ENCODE data around the gene TNS3.

The TNS3 gene

DNA sequence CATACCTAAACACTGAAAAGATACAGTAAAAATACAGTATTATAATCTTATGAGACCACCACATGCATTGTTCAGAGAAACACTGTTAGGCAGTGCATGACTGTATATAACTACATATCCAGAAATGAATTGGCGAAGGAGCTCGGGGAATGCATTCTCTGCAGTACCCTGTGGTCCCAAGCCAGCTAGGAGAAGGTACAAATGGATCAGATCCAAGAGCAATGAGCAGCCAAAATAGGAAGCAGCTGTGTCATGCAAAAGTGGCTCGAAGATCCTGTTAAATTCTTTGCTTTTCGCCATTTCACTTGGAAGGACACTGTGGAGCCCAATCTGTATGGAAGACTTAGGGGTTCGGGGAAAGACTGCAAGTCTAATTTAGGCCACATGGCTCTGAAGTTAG, 334.8 kb downstream of the TNS3 start:
- Histone ChIP-seq H3K9ac (ENCODE audit: insufficient read length) (no peak overlapping the region), H3K9me3 (ENCODE audit: low read depth, low read length) (no peaks in the 10 kb centered on the region), H3K4me3 (no peak overlapping the region), H3K36me3 (ENCODE audit: insufficient read depth, low read length) (no peaks in the 10 kb centered on the region), H3K27ac (no peak overlapping the region)
- no peak for TF ChIP-seq FOXP2 (optimal IDR thresholded peaks at IDR 0.05; ENCODE audit: control extremely low read depth, extremely low read length, insufficient read depth)
- no peak for TF ChIP-seq EZH2 (IDR thresholded peaks at IDR 0.05)
- TF ChIP-seq POLR2AphosphoS5 (IDR thresholded peaks at IDR 0.05; ENCODE audit: borderline replicate concordance, low read depth, low read length) = no peak
- no peak for DNase-seq (ENCODE audit: low read depth, low spot score)

DNA sequence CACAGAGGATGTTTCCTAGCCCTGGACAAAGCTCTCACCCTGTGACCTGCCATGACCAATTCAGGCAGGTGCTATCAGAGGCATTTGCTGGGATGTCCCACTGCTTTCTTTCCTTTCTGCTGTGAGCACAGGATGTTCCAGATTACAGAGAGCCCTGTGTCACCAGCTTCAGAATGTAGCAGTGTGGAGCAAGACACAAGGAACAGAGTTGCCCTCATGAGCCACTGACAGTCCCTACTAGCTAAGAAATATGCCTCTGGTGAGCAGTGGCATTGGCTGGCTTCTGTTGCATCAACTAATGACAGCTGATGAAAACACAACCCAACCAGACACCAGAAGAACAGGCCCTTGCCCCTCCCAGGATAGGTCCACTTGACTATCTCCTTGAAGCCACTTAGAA, 337.2 kb downstream of the TNS3 start:
- Histone ChIP-seq H3K9ac (ENCODE audit: insufficient read length) (no peak overlapping the region), H3K4me3 (no peak overlapping the region), H3K27ac (no peak overlapping the region), H3K9me3 (ENCODE audit: low read depth, low read length) (no peaks in the 10 kb centered on the region), H3K36me3 (ENCODE audit: insufficient read depth, low read length) (no peaks in the 10 kb centered on the region)
- TF ChIP-seq FOXP2 (optimal IDR thresholded peaks at IDR 0.05; ENCODE audit: control extremely low read depth, extremely low read length, insufficient read depth) = no peak
- TF ChIP-seq POLR2AphosphoS5 (IDR thresholded peaks at IDR 0.05; ENCODE audit: borderline replicate concordance, low read depth, low read length) = no peak
- TF ChIP-seq EZH2 (IDR thresholded peaks at IDR 0.05) = no peak
- DNase-seq (ENCODE audit: low read depth, low spot score) = no peak

DNA sequence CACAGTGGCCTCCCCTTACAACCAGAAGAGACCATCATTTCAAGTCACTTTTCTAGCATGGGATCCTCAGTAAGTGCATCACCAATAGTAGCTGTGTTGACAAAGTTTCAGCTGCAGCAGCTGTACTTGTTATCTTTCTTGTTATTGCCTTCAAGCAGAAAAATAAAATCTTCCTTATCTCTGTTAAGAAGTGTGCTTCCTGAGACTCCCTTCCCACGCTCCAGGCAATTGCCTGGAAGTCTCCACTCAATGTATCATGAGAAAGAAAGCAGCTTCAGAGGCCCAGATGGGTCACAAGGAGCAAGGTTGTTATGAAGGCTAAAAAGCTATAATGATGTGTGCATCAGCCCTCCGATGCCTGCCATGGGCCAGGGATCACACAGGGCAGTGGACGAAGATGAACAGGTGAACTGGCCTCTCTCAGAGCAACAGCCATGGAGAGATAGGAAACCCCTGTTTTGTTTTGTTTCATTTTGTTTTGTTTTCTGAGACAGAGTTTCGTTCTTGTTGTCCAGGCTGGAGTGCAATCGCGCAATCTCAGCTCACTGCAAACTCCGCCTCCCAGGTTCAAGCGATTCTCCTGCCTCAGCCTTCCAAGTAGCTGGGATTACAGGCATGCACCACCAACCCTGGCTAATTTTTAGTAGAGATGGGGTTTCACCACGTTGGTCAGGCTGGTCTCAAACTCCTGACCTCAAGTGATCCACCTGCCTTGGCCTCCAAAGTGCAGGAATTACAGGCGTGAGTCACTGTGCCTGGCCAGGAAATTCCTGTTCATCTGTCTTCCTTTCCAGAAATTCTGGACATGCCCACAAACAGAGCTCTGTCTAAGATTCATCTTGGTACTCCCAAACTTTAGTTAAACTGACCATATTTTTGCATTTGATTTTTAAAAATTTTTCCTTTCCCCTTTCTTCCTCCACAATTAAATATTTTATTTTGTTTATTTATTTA, 340.5 kb downstream of the TNS3 start:
- TF ChIP-seq POLR2AphosphoS5 (IDR thresholded peaks at IDR 0.05; ENCODE audit: borderline replicate concordance, low read depth, low read length) (no peak), FOXP2 (optimal IDR thresholded peaks at IDR 0.05; ENCODE audit: control extremely low read depth, extremely low read length, insufficient read depth) (no peak), EZH2 (IDR thresholded peaks at IDR 0.05) (no peak)
- H3K9ac ChIP-seq (ENCODE audit: insufficient read length) = no peak overlapping the region
- H3K36me3 ChIP-seq (ENCODE audit: insufficient read depth, low read length) = no peaks in the 10 kb centered on the region
- H3K27ac ChIP-seq = no peak overlapping the region
- DNase-seq (ENCODE audit: low read depth, low spot score) = no peak
- no peak overlapping the region for H3K4me3 ChIP-seq
- H3K9me3 ChIP-seq (ENCODE audit: low read depth, low read length) = no peaks in the 10 kb centered on the region

DNA sequence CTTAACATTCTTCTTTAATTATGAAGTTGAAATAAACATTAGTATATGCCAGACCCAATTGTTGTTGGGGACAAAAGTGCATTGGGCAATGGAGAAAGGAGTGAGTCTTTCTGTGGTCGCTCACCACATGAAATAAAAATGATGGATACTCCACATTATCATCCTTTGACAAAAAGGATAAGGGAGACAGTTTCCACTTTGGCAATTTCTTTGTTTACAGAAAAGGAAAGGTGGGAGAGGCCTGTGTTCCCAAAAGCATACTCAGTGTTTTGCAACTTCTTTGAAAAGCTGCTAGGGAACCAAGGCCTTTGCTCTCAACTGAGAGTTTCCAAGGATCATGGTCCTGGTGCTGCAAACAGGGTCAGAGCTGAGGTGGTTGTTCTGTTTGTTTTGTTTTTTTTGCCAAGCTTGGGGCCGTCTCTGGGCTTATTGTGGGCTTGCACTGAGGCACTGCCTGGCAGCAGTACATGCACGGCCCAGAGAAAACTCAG, 341.9 kb downstream of the TNS3 start:
- Histone ChIP-seq H3K9ac (ENCODE audit: insufficient read length) (no peak overlapping the region), H3K27ac (no peak overlapping the region), H3K9me3 (ENCODE audit: low read depth, low read length) (no peaks in the 10 kb centered on the region), H3K36me3 (ENCODE audit: insufficient read depth, low read length) (no peaks in the 10 kb centered on the region), H3K4me3 (no peak overlapping the region)
- DNase-seq (ENCODE audit: low read depth, low spot score) = no peak
- TF ChIP-seq FOXP2 (optimal IDR thresholded peaks at IDR 0.05; ENCODE audit: control extremely low read depth, extremely low read length, insufficient read depth) = no peak
- no peak for TF ChIP-seq POLR2AphosphoS5 (IDR thresholded peaks at IDR 0.05; ENCODE audit: borderline replicate concordance, low read depth, low read length)
- TF ChIP-seq EZH2 (IDR thresholded peaks at IDR 0.05) = no peak

DNA sequence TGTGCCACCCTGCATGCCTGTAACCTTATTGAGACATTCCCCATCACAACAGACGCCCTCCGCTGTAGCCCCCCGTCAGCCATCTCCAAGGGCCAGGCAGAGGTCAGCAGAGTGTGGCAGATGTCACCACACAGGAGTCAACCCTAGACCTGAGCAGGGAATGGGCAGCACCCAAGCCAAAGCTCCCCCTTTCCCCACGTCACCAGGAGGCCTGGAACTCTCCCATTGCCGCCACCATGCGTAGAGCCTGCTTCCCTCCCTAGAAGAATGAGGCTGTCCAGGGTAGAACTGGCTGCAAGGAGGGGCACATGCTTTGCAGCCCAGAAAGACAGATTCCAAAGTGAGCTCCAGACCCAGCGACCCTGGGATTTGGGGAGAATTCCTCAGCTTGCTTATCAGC, 342.9 kb downstream of the TNS3 start:
- H3K36me3 ChIP-seq (ENCODE audit: insufficient read depth, low read length) = no peaks in the 10 kb centered on the region
- H3K27ac ChIP-seq = no peak overlapping the region
- DNase-seq (ENCODE audit: low read depth, low spot score) = no peak
- H3K4me3 ChIP-seq = no peak overlapping the region
- TF ChIP-seq EZH2 (IDR thresholded peaks at IDR 0.05) (no peak), FOXP2 (optimal IDR thresholded peaks at IDR 0.05; ENCODE audit: control extremely low read depth, extremely low read length, insufficient read depth) (no peak), POLR2AphosphoS5 (IDR thresholded peaks at IDR 0.05; ENCODE audit: borderline replicate concordance, low read depth, low read length) (no peak)
- no peaks in the 10 kb centered on the region for H3K9me3 ChIP-seq (ENCODE audit: low read depth, low read length)
- no peak overlapping the region for H3K9ac ChIP-seq (ENCODE audit: insufficient read length)

DNA sequence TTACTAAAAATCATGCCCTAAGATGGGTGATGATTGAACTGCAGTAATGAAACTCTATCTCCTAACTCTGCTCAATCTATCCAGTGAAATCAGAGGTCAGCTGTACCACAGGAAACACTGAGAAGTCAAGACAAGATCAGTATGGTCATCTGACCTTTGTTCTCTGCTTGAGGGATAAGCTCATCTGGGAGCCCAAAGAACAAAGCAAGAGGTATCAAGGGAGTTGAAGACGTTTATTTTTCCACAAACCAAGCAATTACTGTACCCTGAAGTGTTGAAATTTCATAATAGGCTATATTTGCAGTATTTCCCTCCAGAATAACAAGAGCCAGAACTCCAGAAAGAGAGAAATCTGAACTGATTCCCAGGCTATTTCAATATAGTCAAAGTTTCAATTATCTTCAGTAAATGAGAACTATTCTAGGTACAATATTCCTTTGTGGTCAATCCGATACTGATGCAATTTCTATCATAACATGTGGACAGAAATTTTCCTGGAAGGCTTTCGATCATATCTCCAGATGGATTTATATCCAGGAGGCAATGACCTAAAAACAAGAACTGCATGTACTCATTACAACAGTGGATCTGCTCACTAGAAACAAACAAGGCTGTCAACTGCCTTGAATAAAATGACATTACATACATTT, 345.3 kb downstream of the TNS3 start:
- no peak overlapping the region for H3K27ac ChIP-seq
- H3K9ac ChIP-seq (ENCODE audit: insufficient read length) = no peak overlapping the region
- DNase-seq (ENCODE audit: low read depth, low spot score) = no peak
- H3K36me3 ChIP-seq (ENCODE audit: insufficient read depth, low read length) = no peaks in the 10 kb centered on the region
- H3K9me3 ChIP-seq (ENCODE audit: low read depth, low read length) = no peaks in the 10 kb centered on the region
- TF ChIP-seq POLR2AphosphoS5 (IDR thresholded peaks at IDR 0.05; ENCODE audit: borderline replicate concordance, low read depth, low read length) = no peak
- TF ChIP-seq EZH2 (IDR thresholded peaks at IDR 0.05) = no peak
- no peak for TF ChIP-seq FOXP2 (optimal IDR thresholded peaks at IDR 0.05; ENCODE audit: control extremely low read depth, extremely low read length, insufficient read depth)
- no peak overlapping the region for H3K4me3 ChIP-seq

DNA sequence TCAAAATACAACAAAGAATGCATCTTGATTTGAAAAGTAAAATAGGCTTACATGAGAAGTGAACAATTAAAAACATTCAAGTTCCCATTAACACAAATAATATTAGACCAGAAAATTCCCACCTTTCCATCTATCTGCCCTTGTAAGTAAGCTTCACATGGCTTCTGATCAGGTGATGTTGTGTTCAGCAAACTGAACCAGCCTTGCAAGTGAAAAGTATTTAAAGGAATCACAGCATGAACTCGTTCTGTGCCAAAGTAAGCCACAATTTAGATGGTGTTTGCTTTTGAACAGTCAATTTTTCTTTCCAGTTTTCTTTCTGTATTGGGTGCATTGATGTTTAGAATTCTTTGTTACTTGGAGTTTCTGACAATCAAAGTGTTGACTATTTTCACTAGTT, 347.9 kb downstream of the TNS3 start:
- H3K9me3 ChIP-seq (ENCODE audit: low read depth, low read length) = no peaks in the 10 kb centered on the region
- H3K9ac ChIP-seq (ENCODE audit: insufficient read length) = no peak overlapping the region
- DNase-seq (ENCODE audit: low read depth, low spot score) = no peak
- H3K4me3 ChIP-seq = no peak overlapping the region
- H3K27ac ChIP-seq = no peak overlapping the region
- TF ChIP-seq FOXP2 (optimal IDR thresholded peaks at IDR 0.05; ENCODE audit: control extremely low read depth, extremely low read length, insufficient read depth) (no peak), EZH2 (IDR thresholded peaks at IDR 0.05) (no peak), POLR2AphosphoS5 (IDR thresholded peaks at IDR 0.05; ENCODE audit: borderline replicate concordance, low read depth, low read length) (no peak)
- H3K36me3 ChIP-seq (ENCODE audit: insufficient read depth, low read length) = no peaks in the 10 kb centered on the region

DNA sequence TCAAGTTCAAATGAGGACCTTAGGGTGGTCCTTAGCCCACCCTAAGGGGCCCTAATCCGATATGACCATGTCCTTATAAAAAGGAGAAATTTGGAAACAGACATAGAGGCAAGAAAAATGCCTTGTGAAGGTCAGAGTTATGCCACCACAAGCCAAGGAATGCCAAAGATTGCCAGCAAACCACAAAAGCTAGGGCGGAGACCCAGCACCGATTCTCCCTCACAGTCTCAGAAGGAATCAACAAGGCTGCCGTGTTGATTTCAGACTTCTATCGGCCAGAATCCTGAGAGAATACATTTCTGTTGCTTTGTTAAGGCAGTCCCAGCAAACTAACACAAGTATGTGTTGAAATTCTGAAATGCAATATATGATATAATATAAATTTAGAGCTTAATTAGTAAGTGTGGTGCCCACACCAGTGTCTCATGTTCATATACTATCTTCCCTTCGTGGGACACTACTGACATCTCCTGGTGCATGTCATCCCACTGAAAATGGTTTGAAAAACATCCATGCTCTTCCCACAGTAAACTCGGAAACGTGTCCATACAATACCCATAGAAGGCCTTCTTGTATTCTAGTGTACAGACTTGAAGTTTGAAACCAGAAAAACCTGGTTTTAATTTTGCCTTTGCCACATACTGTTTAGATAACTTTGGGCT, 349.0 kb downstream of the TNS3 start:
- TF ChIP-seq EZH2 (IDR thresholded peaks at IDR 0.05) (no peak), POLR2AphosphoS5 (IDR thresholded peaks at IDR 0.05; ENCODE audit: borderline replicate concordance, low read depth, low read length) (no peak), FOXP2 (optimal IDR thresholded peaks at IDR 0.05; ENCODE audit: control extremely low read depth, extremely low read length, insufficient read depth) (no peak)
- H3K36me3 ChIP-seq (ENCODE audit: insufficient read depth, low read length) = no peaks in the 10 kb centered on the region
- DNase-seq (ENCODE audit: low read depth, low spot score) = no peak
- H3K27ac ChIP-seq = no peak overlapping the region
- no peaks in the 10 kb centered on the region for H3K9me3 ChIP-seq (ENCODE audit: low read depth, low read length)
- H3K4me3 ChIP-seq = no peak overlapping the region
- no peak overlapping the region for H3K9ac ChIP-seq (ENCODE audit: insufficient read length)
